ENCODE results near the gene COL12A1. TPM values are rescaled to one million over a fixed set of nuclear protein-coding genes. Genes with fewer than 3 reads are reported as not detected.

Gene COL12A1
- total and polyA plus RNA-seq, 10 of the 15 experiments (the other 5 are each of a cell fraction or from before 2014, with no cell fraction given): under 0.01 to 0.69 (median 0.11) TPM; not detected in 6

GRCh38 chr6:75128878-75129570 lies 76.8 kb downstream of the COL12A1 start:
- H3K4me2 ChIP-seq (ENCODE audit: control insufficient read depth, insufficient read depth): no peak overlapping the region
- 14% methylated on average over 3 of the region's 3 CpGs for WGBS (ENCODE audit: insufficient coverage, insufficient replicate concordance, low lambda C conversion rate, missing lambda C conversion rate)
- no peaks in the 10 kb centered on the region for H3K9me3 ChIP-seq (replicated peaks; ENCODE audit: control insufficient read depth, insufficient read depth, low read length)
- H3K27me3 ChIP-seq (replicated peaks in 1 of 2; ENCODE audit: control insufficient read depth in 2 of 2, insufficient read depth in 2 of 2, low read length in 1 of 2): no peaks in the 10 kb centered on the region; a peak in 1 of 4 replicates
- ATAC-seq (no peak), DNase-seq (ENCODE audit: low read depth, low spot score) (no peak), FAIRE-seq (no peak)
- H3K36me3 ChIP-seq (ENCODE audit: control insufficient read depth in 2 of 2, insufficient read depth in 2 of 2, low read length in 1 of 2): no peaks in the 10 kb centered on the region
- intact Hi-C loops (cut with micrococcal nuclease; ENCODE audit: unreplicated experiment) (no loop called here), in situ Hi-C loops (cut with MboI) (no loop called here)
- no peak overlapping the region for H2AFZ ChIP-seq (ENCODE audit: control insufficient read depth, low read depth, low read length)
- no peak overlapping the region for H3K9ac ChIP-seq (ENCODE audit: control insufficient read depth, insufficient read depth, low read length)
- no peak overlapping the region for H3K4me3 ChIP-seq
- no TSS peak for BruUV-seq (replicated peaks)
- RAD21 ChIA-PET (ENCODE audit: unreplicated experiment): no interaction called here
- TF ChIP-seq BHLHE40 (IDR thresholded peaks at IDR 0.05; ENCODE audit: borderline replicate concordance in 1 of 2, low read depth in 2 of 2, low read length in 1 of 2) (no peak), CHD1 (IDR thresholded peaks at IDR 0.05; ENCODE audit: low read depth, low read length) (no peak), CREM (IDR thresholded peaks at IDR 0.05; ENCODE audit: low read depth) (no peak), CBX5 (IDR thresholded peaks at IDR 0.05; ENCODE audit: low read depth) (no peak), CHD2 (IDR thresholded peaks at IDR 0.05; ENCODE audit: borderline replicate concordance, low read depth, low read length) (no peak), PBX3 (IDR thresholded peaks at IDR 0.05; ENCODE audit: insufficient replicate concordance, low read depth, low read length) (no peak), FOXM1 (IDR thresholded peaks at IDR 0.05; ENCODE audit: low read depth, low read length) (no peak), MTA3 (IDR thresholded peaks at IDR 0.05; ENCODE audit: borderline replicate concordance, low read length) (no peak)
- TF ChIP-seq, protein P1, sequence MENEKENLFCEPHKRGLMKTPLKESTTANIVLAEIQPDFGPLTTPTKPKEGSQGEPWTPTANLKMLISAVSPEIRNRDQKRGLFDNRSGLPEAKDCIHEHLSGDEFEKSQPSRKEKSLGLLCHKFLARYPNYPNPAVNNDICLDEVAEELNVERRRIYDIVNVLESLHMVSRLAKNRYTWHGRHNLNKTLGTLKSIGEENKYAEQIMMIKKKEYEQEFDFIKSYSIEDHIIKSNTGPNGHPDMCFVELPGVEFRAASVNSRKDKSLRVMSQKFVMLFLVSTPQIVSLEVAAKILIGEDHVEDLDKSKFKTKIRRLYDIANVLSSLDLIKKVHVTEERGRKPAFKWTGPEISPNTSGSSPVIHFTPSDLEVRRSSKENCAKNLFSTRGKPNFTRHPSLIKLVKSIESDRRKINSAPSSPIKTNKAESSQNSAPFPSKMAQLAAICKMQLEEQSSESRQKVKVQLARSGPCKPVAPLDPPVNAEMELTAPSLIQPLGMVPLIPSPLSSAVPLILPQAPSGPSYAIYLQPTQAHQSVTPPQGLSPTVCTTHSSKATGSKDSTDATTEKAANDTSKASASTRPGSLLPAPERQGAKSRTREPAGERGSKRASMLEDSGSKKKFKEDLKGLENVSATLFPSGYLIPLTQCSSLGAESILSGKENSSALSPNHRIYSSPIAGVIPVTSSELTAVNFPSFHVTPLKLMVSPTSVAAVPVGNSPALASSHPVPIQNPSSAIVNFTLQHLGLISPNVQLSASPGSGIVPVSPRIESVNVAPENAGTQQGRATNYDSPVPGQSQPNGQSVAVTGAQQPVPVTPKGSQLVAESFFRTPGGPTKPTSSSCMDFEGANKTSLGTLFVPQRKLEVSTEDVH (IDR thresholded peaks at IDR 0.05; ENCODE audit: low read depth, partially characterized antibody): no peak
- TF ChIP-seq, protein P2, sequence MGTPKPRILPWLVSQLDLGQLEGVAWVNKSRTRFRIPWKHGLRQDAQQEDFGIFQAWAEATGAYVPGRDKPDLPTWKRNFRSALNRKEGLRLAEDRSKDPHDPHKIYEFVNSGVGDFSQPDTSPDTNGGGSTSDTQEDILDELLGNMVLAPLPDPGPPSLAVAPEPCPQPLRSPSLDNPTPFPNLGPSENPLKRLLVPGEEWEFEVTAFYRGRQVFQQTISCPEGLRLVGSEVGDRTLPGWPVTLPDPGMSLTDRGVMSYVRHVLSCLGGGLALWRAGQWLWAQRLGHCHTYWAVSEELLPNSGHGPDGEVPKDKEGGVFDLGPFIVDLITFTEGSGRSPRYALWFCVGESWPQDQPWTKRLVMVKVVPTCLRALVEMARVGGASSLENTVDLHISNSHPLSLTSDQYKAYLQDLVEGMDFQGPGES (IDR thresholded peaks at IDR 0.05): no peak
- SMC1A ChIA-PET (ENCODE audit: uncharacterized antibody, unreplicated experiment): no interaction called here
- no peaks in the 10 kb centered on the region for H4K20me1 ChIP-seq (ENCODE audit: control insufficient read depth, insufficient read depth)
- H3K79me2 ChIP-seq (ENCODE audit: control insufficient read depth, insufficient read depth, low read length): no peaks in the 10 kb centered on the region
- CTCF ChIA-PET: interaction anchor here (1.2 kb wide), 1 partner anchor 10 kb away, joined by 3 read pairs; no protein-coding TSS in a partner anchor
- no peaks in the 10 kb centered on the region for H3K4me1 ChIP-seq (ENCODE audit: control insufficient read depth, insufficient read depth, low read length)
- POLR2A ChIA-PET: no interaction called here
- H3K27ac ChIP-seq (ENCODE audit: control insufficient read depth, insufficient read depth): no peak overlapping the region
